Jurkat, Clone E6-1 (cell line): ENCODE data around the gene RTN4RL1.

Source experiments
- DNase-seq: peaks from one replicate; pipeline ENCODE4 v3.0.0-alpha.2; 2011; ENCODE audit warnings: low read depth, low spot score
- H3K4me3 ChIP-seq: 2 replicates; pipeline ENCODE4 v1.5.1; 2011; ENCODE audit warnings: mild to moderate bottlenecking, low read length, control low read depth, moderate library complexity

Gene RTN4RL1

GRCh38 chr17:1965556-1966273 is 59.4 kb downstream of the RTN4RL1 start:
- no peak for DNase-seq
- H3K4me3 ChIP-seq: no peak overlapping the region

- no peak overlapping the region for H3K4me3 ChIP-seq
- DNase-seq: no peak
Observed at GRCh38 chr17:1963250-1963649, 61.9 kb downstream of the RTN4RL1 start.

GRCh38 chr17:1961189-1961588 is 63.9 kb downstream of the RTN4RL1 start:
- no peak overlapping the region for H3K4me3 ChIP-seq
- no peak for DNase-seq

- DNase-seq: no peak
- H3K4me3 ChIP-seq: no peak overlapping the region
Observed at GRCh38 chr17:1960545-1960912, 64.6 kb downstream of the RTN4RL1 start.

GRCh38 chr17:1959871-1960544 is 65.1 kb downstream of the RTN4RL1 start:
- H3K4me3 ChIP-seq: no peak overlapping the region
- no peak for DNase-seq

DNA sequence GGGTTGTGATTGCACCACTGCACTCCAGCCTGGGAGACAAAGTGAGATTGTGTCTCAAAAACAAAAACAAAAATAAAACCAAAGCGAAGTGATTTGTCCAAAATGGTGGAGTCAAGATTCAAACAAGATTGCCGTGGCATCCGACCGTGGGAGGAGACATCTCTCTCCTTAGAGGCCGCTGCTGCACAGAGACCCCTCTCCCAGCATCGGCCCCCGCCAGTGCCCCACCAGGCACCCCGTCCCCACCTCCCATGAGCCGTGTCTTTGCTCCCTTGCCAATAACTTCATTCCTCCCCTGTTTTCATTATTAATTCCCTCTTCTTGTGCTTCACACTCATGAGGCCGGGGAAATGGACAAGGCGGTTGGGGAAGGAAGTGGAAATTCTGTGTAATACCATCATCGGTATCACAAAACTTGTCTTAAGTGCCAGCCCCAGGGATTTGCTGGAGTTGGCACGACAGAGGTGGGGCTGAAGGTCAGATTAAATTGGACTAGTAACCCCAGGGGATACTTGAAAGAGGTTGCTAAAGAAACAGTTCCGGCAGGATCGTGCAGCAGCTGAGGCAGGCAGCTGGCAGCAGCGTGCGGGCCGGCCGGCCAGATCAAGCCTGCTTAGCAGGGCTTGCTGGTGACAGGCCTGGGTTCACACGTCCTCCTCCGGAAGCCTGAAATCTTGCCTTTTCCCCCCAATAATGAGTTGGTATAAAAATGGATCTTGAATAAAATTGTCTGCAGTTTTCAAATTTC is 66.8 kb downstream of the RTN4RL1 start:
- no peak overlapping the region for H3K4me3 ChIP-seq
- no peak for DNase-seq

DNA sequence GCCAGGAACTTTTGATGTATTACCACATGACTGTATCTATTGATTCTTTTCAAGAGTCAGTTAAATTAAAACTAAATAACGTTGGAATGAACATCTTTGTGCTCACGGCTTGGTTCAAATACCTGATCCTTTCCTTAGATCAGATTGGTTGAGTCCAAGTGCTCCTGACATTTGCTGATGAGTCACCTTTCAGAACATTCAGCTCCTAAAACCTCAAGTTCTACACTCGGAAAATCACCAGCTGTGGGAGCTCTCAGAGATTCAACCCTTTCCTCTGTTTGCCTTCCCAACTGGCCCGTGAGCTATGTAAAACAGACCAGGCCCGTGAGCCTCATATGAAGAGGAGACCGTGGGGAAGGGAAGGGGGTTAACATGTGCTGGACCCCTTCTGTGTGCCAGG is 68.1 kb downstream of the RTN4RL1 start:
- no peak for DNase-seq
- no peak overlapping the region for H3K4me3 ChIP-seq

DNA sequence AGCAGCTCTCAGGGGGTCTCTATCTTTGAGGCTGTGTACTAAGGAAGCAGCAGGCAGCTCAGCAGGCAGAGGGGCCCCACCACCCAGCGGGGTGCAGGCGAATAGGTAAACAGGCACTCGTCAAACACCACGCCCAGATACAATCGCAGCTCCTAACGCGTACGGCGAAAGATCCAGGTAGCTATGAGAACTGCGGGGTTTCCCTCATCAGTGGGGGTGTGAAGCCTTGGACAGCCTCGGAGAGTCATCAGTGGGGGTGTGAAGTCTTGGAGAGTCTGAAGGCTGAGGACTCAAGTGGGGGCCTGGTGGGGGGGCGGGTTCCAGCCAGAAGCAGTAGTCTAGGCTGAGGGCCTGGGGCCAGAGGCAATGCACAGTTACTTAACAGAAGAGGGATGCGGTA is 69.0 kb downstream of the RTN4RL1 start:
- no peak for DNase-seq
- no peak overlapping the region for H3K4me3 ChIP-seq

DNA sequence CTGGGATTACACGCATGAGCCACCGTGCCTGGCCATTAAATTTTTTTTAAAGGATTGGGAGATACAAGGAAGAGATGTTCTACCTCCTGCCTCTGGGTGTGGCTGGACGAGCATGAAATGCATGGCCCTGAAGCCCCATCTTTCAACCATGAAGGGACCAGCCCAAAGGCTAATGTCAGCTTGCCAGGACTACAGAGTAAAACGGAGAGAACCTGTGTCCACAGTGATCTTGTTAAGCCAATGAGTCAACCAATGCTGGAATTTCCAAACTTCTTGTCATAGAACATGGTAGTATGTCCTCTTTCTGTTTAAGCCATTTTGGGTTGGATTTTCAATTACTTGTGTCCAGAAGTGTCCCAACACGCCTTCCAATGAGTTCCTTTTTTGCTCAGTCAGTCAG is 71.3 kb downstream of the RTN4RL1 start:
- no peak for DNase-seq
- no peak overlapping the region for H3K4me3 ChIP-seq

DNA sequence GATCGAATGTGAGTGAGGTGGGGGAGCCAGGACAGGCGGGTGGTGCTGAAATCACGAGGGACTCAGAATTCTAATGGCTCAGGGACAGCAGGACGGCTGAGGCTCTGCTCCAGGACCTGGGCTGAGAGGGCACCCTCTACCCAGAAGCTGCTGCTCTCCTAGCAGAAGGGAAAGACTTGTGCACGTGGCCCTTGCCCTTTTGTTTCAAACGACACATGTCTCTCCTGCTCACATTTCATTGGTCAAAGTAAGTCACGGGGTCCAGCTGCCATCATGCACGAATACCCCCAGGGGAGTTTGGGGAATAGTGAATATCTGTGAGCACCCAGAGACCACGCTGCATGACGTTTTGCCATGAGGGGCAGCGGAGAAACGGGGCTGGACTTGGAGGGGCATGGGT is 73.2 kb downstream of the RTN4RL1 start:
- no peak overlapping the region for H3K4me3 ChIP-seq
- no peak for DNase-seq

- no peak for DNase-seq
- H3K4me3 ChIP-seq: no peak overlapping the region
Observed at GRCh38 chr17:1949754-1950153, 75.4 kb downstream of the RTN4RL1 start.

GRCh38 chr17:1948517-1948825 is 76.7 kb downstream of the RTN4RL1 start:
- no peak overlapping the region for H3K4me3 ChIP-seq
- no peak for DNase-seq

DNA sequence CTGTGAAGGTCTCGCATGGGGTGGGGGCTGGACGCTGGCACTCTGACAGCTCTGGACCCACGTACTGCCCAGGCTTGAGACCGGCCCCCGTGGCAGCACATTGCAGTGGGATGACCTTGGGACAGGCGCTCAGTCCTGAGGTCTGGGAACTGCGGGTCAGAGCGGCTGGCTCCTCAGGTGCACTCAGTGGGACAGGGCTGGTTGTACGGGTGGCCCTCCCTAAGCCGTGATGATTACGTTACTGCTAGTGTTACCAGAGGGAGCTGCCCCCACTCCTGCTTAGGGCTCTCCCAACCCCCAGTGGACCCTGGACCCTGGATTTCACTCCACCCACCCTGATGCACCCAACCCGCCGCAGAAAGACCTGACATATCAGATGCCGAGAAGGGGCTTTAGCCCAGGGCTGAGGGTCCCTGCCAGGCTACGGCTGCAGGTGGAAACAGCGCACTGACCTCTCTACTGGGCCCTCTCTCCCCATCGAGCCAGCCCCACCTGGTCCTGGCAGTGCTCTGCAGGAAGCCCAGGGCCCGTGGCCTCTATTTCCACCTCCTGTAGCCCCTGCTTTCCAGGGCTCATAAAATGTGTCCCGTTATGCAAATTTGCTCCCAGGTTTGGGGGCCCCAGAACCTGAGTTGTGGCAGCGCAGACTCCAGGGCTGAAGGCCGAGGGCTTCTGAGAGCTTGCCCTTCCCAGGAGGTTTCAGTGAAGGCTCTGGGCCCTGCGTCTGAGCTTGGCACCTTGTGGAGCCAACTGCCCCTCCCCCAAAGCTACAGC is 77.2 kb downstream of the RTN4RL1 start:
- no peak overlapping the region for H3K4me3 ChIP-seq
- no peak for DNase-seq

GRCh38 chr17:1947229-1947742 is 77.8 kb downstream of the RTN4RL1 start:
- no peak for DNase-seq
- H3K4me3 ChIP-seq: no peak overlapping the region

- no peak for DNase-seq
- no peak overlapping the region for H3K4me3 ChIP-seq
Observed at GRCh38 chr17:1946021-1946932, 78.9 kb downstream of the RTN4RL1 start.

GRCh38 chr17:1945621-1946020 is 79.5 kb downstream of the RTN4RL1 start:
- H3K4me3 ChIP-seq: no peak overlapping the region
- no peak for DNase-seq

- no peak overlapping the region for H3K4me3 ChIP-seq
- no peak for DNase-seq
Observed at GRCh38 chr17:1943436-1943831, 81.7 kb downstream of the RTN4RL1 start.

GRCh38 chr17:1942666-1943435 is 82.3 kb downstream of the RTN4RL1 start:
- no peak overlapping the region for H3K4me3 ChIP-seq
- DNase-seq: no peak
